Cardiac muscle cell (in vitro differentiated cells and primary cell): ENCODE results near the gene ADPGK. TPM values are rescaled to one million over a fixed set of nuclear protein-coding genes. Genes with fewer than 3 reads are reported as not detected.
A peak's percentile ranks its signal among the peaks of the same experiment; 100 is the strongest.

Experiments
- DNase-seq, 2 donors: peaks; one replicate each; pipeline versions ENCODE4 v3.0.0 to v3.0.0-alpha.2; 2010 to 2017; ENCODE audit warnings: low read depth in 1 of 2, low spot score in 1 of 2
- H3K27ac ChIP-seq: fragments of 200-600 bp; sonication (generic); 2 replicates; pipeline ENCODE4 v1.5.1; 2016
- H3K27me3 ChIP-seq: fragments of 200-600 bp; sonication (generic); 2 replicates; pipeline ENCODE4 v1.6.0; 2016; ENCODE audit warnings: control low read depth
- H3K36me3 ChIP-seq: fragments of 200-600 bp; sonication (generic); 2 replicates; pipeline ENCODE4 v1.5.1; 2016; ENCODE audit warnings: control low read depth
- H3K4me1 ChIP-seq: fragments of 200-600 bp; sonication (generic); 2 replicates; pipeline ENCODE4 v1.8.1; 2017; ENCODE audit warnings: low read depth, mild to moderate bottlenecking, mixed run types
- H3K4me3 ChIP-seq: fragments of 200-600 bp; sonication (generic); 2 replicates; pipeline ENCODE4 v1.5.1; 2016; ENCODE audit warnings: mild to moderate bottlenecking
- H3K9me3 ChIP-seq: fragments of 200-600 bp; sonication (generic); 2 replicates; pipeline ENCODE4 v1.5.1; 2017; ENCODE audit warnings: low read depth, mild to moderate bottlenecking, control low read depth
- CTCF ChIP-seq: IDR thresholded peaks from 2 replicates; pipeline ENCODE4 v1.5.1; 2012; ENCODE audit warnings: low read depth, mild to moderate bottlenecking, low read length
- polyA plus RNA-seq: library from polyadenylated mRNA; unstranded; fragments of >200 nt; fragmentation: Nextera tagmentation; extraction: Ambion mirVana; gene quantifications from 2 replicates; pipeline ENCODE4 v1.2.1, GENCODE V29; 2016
- total RNA-seq: library from RNA; depleted of rRNA; stranded (reverse); fragments of >200 nt; gene quantifications from 2 replicates; pipeline ENCODE4 v1.2.3, GENCODE V29; 2016

Gene ADPGK
- total and polyA plus RNA-seq, 2 experiments from 2014 or later, result 32.3 to 37.3 TPM

- H3K9me3 ChIP-seq, result no peaks in the 10 kb centered on the region
- H3K36me3 ChIP-seq, result peaks cover 16% of the 10 kb centered on the region
- H3K27me3 ChIP-seq, result no peaks in the 10 kb centered on the region
- H3K4me1 ChIP-seq, result no peaks in the 10 kb centered on the region
- no peak for DNase-seq
- H3K27ac ChIP-seq, result no peak overlapping the region
- no peak for TF ChIP-seq CTCF
- no peak overlapping the region for H3K4me3 ChIP-seq
Observed at GRCh38 chr15:72764656-72765055, 18.9 kb downstream of the ADPGK start.

- Histone ChIP-seq H3K4me3 (no peak overlapping the region), H3K9me3 (no peaks in the 10 kb centered on the region), H3K36me3 (peaks cover 13% of the 10 kb centered on the region), H3K27ac (no peak overlapping the region), H3K4me1 (no peaks in the 10 kb centered on the region), H3K27me3 (no peaks in the 10 kb centered on the region)
- no peak for TF ChIP-seq CTCF
- no peak for DNase-seq
Observed at GRCh38 chr15:72760590-72761260, 22.8 kb downstream of the ADPGK start.

- H3K4me3 ChIP-seq, result no peak overlapping the region
- H3K4me1 ChIP-seq, result no peaks in the 10 kb centered on the region
- no peak overlapping the region for H3K27ac ChIP-seq
- H3K9me3 ChIP-seq, result no peaks in the 10 kb centered on the region
- no peak for TF ChIP-seq CTCF
- H3K27me3 ChIP-seq, result no peaks in the 10 kb centered on the region
- H3K36me3 ChIP-seq, result peaks cover 29% of the 10 kb centered on the region
- peak in 1 of 2 donors; percentile 93 for DNase-seq
Observed at GRCh38 chr15:72758182-72758581, 25.4 kb downstream of the ADPGK start.

- H3K4me3 ChIP-seq, result no peak overlapping the region
- DNase-seq, result no peak
- peaks cover 33% of the 10 kb centered on the region for H3K36me3 ChIP-seq
- H3K4me1 ChIP-seq, result no peaks in the 10 kb centered on the region
- no peaks in the 10 kb centered on the region for H3K27me3 ChIP-seq
- no peaks in the 10 kb centered on the region for H3K9me3 ChIP-seq
- H3K27ac ChIP-seq, result no peak overlapping the region
- TF ChIP-seq CTCF, result no peak
Observed at GRCh38 chr15:72754096-72754495, 29.5 kb downstream of the ADPGK start.

GRCh38 chr15:72751751-72752455 is 31.7 kb downstream of the ADPGK start:
- no peaks in the 10 kb centered on the region for H3K4me1 ChIP-seq
- DNase-seq, result peak in 1 of 2 donors; percentile 48
- TF ChIP-seq CTCF, result no peak
- H3K27me3 ChIP-seq, result no peaks in the 10 kb centered on the region
- H3K9me3 ChIP-seq, result no peaks in the 10 kb centered on the region
- peak overlapping the region; percentile 4 for H3K27ac ChIP-seq
- H3K4me3 ChIP-seq, result no peak overlapping the region
- H3K36me3 ChIP-seq, result peaks cover 31% of the 10 kb centered on the region
